Left lung (tissue), 10 donors: ENCODE measurements around the gene ARFGAP1. TPM values are rescaled to one million over a fixed set of nuclear protein-coding genes. Genes with fewer than 3 reads are reported as not detected.

ENCODE experiments used
- ATAC-seq: fragments of 200-7000 bp; cut with Tn5 transposase; one replicate; pipeline ENCODE4 v1.9.1; 2020; ENCODE audit warnings: moderate library complexity
- DNase-seq, 4 donors: peaks; one replicate each; pipeline ENCODE4 v3.0.0-alpha.2; 2013 to 2020
- H3K27ac ChIP-seq, 2 donors: fragments of 200-600 bp; sonication (generic) in 1 of 2; one replicate each; pipeline versions ENCODE4 v1.5.0 to v1.8.0; 2020 to 2021
- H3K27me3 ChIP-seq, 2 donors: fragments of 200-600 bp; sonication (generic) in 1 of 2; one replicate each; pipeline versions ENCODE4 v1.5.0 to v1.8.0; 2020 to 2021
- H3K36me3 ChIP-seq, 2 donors: fragments of 200-600 bp; sonication (generic) in 1 of 2; one replicate each; pipeline versions ENCODE4 v1.5.0 to v1.8.0; 2020 to 2021
- H3K4me1 ChIP-seq, 2 donors: fragments of 200-600 bp; one replicate each; pipeline ENCODE4 v1.8.0; 2021
- H3K4me3 ChIP-seq, 2 donors: fragments of 200-600 bp; sonication (generic) in 1 of 2; one replicate each; pipeline versions ENCODE4 v1.5.0 to v1.8.0; 2020 to 2021; ENCODE audit warnings: mild to moderate bottlenecking in 1 of 2
- H3K9me3 ChIP-seq, 2 donors: fragments of 200-600 bp; sonication (generic) in 1 of 2; one replicate each; pipeline versions ENCODE4 v1.5.0 to v1.8.0; 2020 to 2021
- CTCF ChIP-seq, 2 donors: fragments of 200-600 bp; sonication (generic) in 1 of 2; IDR thresholded peaks; one replicate each; pipeline versions ENCODE4 v1.5.0 to v1.8.0; 2021; ENCODE audit warnings: antibody characterized with exemption in 2 of 2
- intact Hi-C, 2 donors: fragments of 100-400 bp; cut with DNase I; formaldehyde crosslinking; loops; one replicate each; pipeline versions ENCODE4 v1.11.2 to v1.14.2; 2022
- polyA plus RNA-seq, 6 donors: library from polyadenylated mRNA; unstranded; fragments of 120-200 nt; gene quantifications; one replicate each; pipeline ENCODE4 v1.2.1, GENCODE V29; 2013; ENCODE audit not compliant: insufficient read length in 6 of 6
- total RNA-seq, 2 donors: library from RNA; stranded (reverse); fragmentation: NEBNext Ultra II Directional; extraction: Animal tissue kit (Norgen Biotek cat#: 25700); gene quantifications; one replicate each; pipeline ENCODE4 v1.2.1, GENCODE V29; 2021
- donor health status: DM: no; HTN: yes; CAD: no.
- donor health status: DM: no; HTN: no; CAD: no.

The ARFGAP1 gene
- total and polyA plus RNA-seq, 8 donors: 53.1 to 87.5 (median 70.2) TPM

DNA sequence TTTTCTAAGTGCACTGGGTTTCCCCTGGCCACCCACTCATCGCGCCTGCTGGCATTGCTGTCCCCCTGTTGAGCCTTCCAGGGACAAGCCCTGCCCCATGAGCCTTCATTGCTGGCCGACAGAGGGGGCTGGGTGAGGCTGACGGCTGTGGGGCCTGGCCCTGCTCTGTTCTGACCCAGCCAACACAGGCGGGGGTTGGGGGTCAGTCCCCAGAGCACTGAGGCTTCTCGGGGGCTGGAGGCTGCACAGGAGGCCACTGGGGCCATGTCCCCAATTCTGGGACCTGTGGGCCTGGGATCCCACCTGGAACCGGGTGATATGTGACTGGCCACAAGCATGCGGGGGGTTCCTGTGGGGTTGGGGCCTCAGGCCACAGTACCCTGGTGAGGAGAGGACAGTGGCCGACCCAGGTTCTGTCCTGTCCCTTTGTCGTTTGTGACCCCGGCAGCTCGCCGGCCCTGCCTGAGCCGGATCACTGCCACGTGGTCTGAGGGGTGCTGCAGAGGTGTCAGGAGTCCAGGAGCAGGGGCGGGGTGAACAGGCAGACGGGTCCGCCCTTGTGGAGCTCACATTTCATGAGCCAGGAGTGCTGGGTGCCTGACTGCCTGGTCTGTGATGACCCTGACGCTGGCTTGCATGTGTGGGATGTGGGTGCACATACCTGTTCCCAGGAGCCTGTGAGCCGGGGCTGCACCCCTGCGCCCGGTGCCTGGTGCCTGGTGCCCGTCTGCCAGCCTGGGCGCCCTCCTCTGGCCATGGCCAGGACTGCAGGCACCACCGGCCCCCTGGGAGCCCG is 18.3 kb downstream of the ARFGAP1 start:
- intact Hi-C loops: no loop called here
- no peak overlapping the region for H3K4me3 ChIP-seq
- peak; percentile 49 to 76 for TF ChIP-seq CTCF (IDR thresholded peaks at IDR 0.05)
- no peaks in the 10 kb centered on the region for H3K4me1 ChIP-seq
- H3K36me3 ChIP-seq: peaks cover 0 to 42% of the 10 kb centered on the region in 2 donors
- no peaks in the 10 kb centered on the region for H3K9me3 ChIP-seq
- H3K27ac ChIP-seq: no peak overlapping the region
- H3K27me3 ChIP-seq: peaks cover 15 to 41% of the 10 kb centered on the region in 2 donors
- peak; percentile 60 for ATAC-seq
- peak in 1 of 4 donors; percentile 87 for DNase-seq

GRCh38 chr20:63291811-63292210 is 19.2 kb downstream of the ARFGAP1 start:
- H3K27me3 ChIP-seq: peaks cover 16 to 50% of the 10 kb centered on the region in 2 donors
- H3K36me3 ChIP-seq: peaks cover 0 to 32% of the 10 kb centered on the region in 2 donors
- H3K9me3 ChIP-seq: no peaks in the 10 kb centered on the region
- no peak overlapping the region for H3K27ac ChIP-seq
- H3K4me3 ChIP-seq: no peak overlapping the region
- DNase-seq: no peak
- intact Hi-C loops: no loop called here
- no peak for TF ChIP-seq CTCF (IDR thresholded peaks at IDR 0.05)
- no peaks in the 10 kb centered on the region for H3K4me1 ChIP-seq
- ATAC-seq: no peak

DNA sequence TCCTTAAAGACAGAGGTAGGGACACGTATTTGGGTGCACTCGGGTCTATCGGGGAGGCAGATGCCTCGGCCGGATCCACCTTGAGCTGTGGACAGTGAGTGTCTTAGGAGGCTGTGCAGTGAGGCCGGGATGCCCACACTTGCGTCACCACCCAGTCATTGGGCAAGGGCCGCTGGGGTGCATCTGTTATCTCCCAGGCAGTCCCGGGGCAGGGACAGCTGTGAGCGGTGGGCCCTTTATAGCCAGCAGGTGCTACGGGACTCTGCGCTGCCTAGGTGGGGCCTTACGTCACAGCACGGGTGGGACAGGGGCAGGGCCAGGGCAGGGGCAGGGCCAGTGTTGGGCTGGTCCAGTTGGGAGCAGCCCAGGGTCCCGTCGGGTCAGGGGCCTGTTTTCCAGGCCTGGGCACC is 19.7 kb downstream of the ARFGAP1 start:
- DNase-seq: peak in 1 of 4 donors; percentile 67
- no peaks in the 10 kb centered on the region for H3K9me3 ChIP-seq
- H3K4me1 ChIP-seq: no peaks in the 10 kb centered on the region

GRCh38 chr20:63292904-63293303 is 20.3 kb downstream of the ARFGAP1 start, which contains the start of gene COL20A1:
Gene COL20A1, plus strand, starts transcription at chr20:63293186. Its CDS starts 1,922 bp downstream, at chr20:63295108.
- no peaks in the 10 kb centered on the region for H3K9me3 ChIP-seq
- no peaks in the 10 kb centered on the region for H3K4me1 ChIP-seq
- no peak within 1 kb of the TSS for H3K27ac ChIP-seq
- no peak within 1 kb of the TSS for H3K4me3 ChIP-seq
- intact Hi-C loops: no loop called here
- H3K27me3 ChIP-seq: peaks cover 16 to 61% of the 10 kb centered on the region in 2 donors
- DNase-seq: peak in 1 of 4 donors; percentile 38
- no peak for TF ChIP-seq CTCF (IDR thresholded peaks at IDR 0.05)
- ATAC-seq: no peak
- peaks cover 0 to 21% of the 10 kb centered on the region in 2 donors for H3K36me3 ChIP-seq

More for the DNA sequence above, 19.7 kb downstream of the ARFGAP1 start:
- peaks cover 16 to 55% of the 10 kb centered on the region in 2 donors for H3K27me3 ChIP-seq
- no peak overlapping the region for H3K4me3 ChIP-seq
- H3K36me3 ChIP-seq: peaks cover 0 to 27% of the 10 kb centered on the region in 2 donors
- no peak overlapping the region for H3K27ac ChIP-seq
- no peak for TF ChIP-seq CTCF (IDR thresholded peaks at IDR 0.05)
- intact Hi-C loops: no loop called here
- ATAC-seq: no peak

DNA sequence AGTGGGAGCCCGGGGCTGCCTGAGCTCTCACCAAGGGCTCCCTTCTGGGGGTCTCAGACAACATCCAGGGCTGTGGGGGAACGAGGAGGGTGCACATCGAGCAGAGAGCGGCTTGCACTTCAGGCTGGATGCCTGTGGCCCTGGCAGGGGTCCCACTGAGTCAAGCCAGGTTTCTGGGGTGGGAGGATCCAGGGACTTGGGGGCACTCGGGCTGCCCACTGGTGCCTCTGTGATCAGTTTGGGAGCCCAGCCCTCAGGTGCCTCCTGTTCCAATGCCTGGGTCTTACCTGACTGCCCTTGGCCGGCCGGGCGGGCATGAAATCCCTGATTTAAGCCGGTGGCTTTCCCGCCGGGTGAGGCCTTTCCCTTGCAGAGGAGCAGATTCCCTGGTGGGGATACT is 20.8 kb downstream of the ARFGAP1 start:
- H3K4me1 ChIP-seq: no peaks in the 10 kb centered on the region
- H3K27ac ChIP-seq: no peak overlapping the region
- no peak for TF ChIP-seq CTCF (IDR thresholded peaks at IDR 0.05)
- H3K36me3 ChIP-seq: peaks cover 0 to 16% of the 10 kb centered on the region in 2 donors
- ATAC-seq (no peak), DNase-seq (peak in 1 of 4 donors; percentile 66)
- H3K27me3 ChIP-seq: peaks cover 16 to 66% of the 10 kb centered on the region in 2 donors
- intact Hi-C loops: no loop called here
- no peak overlapping the region for H3K4me3 ChIP-seq
- no peaks in the 10 kb centered on the region for H3K9me3 ChIP-seq
